Liver (tissue), 9 donors: Measurements from ENCODE around the gene NUP205. TPM values are rescaled to one million over a fixed set of nuclear protein-coding genes. Genes with fewer than 3 reads are reported as not detected.

Source experiments
- DNase-seq: peaks from one replicate; pipeline ENCODE4 v3.0.0-alpha.2; 2017; ENCODE audit warnings: low spot score
- H3K27ac ChIP-seq, 2 donors: one replicate each; pipeline ENCODE4 v1.7.0; 2013; ENCODE audit warnings: inconsistent platforms in 2 of 2, low read length in 2 of 2, control low read depth in 1 of 2, low read depth in 1 of 2, mild to moderate bottlenecking in 1 of 2
- H3K27me3 ChIP-seq, 4 donors: one replicate each; pipeline versions ENCODE4 v1.6.1 to v1.7.0; 2013; ENCODE audit warnings: low read length in 3 of 4, inconsistent platforms in 1 of 4, mild to moderate bottlenecking in 1 of 4, moderate library complexity in 1 of 4; ENCODE audit not compliant: control insufficient read depth in 4 of 4, insufficient read depth in 4 of 4
- H3K36me3 ChIP-seq, 4 donors: one replicate each; pipeline versions ENCODE4 v1.6.1 to v1.7.0; 2013; ENCODE audit warnings: low read length in 3 of 4, mild to moderate bottlenecking in 3 of 4, low read depth in 1 of 4, moderate library complexity in 1 of 4; ENCODE audit not compliant: control insufficient read depth in 4 of 4, insufficient read depth in 3 of 4
- H3K4me1 ChIP-seq, 4 donors: one replicate each; pipeline versions ENCODE4 v1.6.1 to v1.7.0; 2013; ENCODE audit warnings: low read length in 3 of 4, mild to moderate bottlenecking in 3 of 4, moderate library complexity in 1 of 4; ENCODE audit not compliant: control insufficient read depth in 4 of 4, insufficient read depth in 4 of 4
- H3K4me3 ChIP-seq, 3 donors: one replicate each; pipeline versions ENCODE4 v1.6.1 to v1.7.0; 2013; ENCODE audit warnings: low read length in 3 of 3, control low read depth in 1 of 3, low read depth in 1 of 3, mild to moderate bottlenecking in 1 of 3
- H3K9ac ChIP-seq, 2 donors: one replicate each; pipeline ENCODE4 v1.7.0; 2013; ENCODE audit warnings: low read length in 2 of 2, mild to moderate bottlenecking in 2 of 2, moderate library complexity in 2 of 2, control low read depth in 1 of 2, low read depth in 1 of 2
- H3K9me3 ChIP-seq, 4 donors: one replicate each; pipeline versions ENCODE4 v1.6.1 to v1.7.0; 2013; ENCODE audit warnings: low read length in 3 of 4; ENCODE audit not compliant: control insufficient read depth in 4 of 4
- EGR1 ChIP-seq, 2 donors: IDR thresholded peaks; 2 replicates each; pipeline ENCODE4 v1.6.1; 2016 to 2018; ENCODE audit warnings: antibody characterized with exemption in 2 of 2, low read depth in 2 of 2
- FOXA1 ChIP-seq: IDR thresholded peaks from 2 replicates; pipeline ENCODE4 v1.6.1; 2016; ENCODE audit warnings: antibody characterized with exemption
- FOXA2 ChIP-seq: IDR thresholded peaks from 2 replicates; pipeline ENCODE4 v1.6.1; 2016; ENCODE audit warnings: antibody characterized with exemption
- GABPA ChIP-seq, 2 donors: IDR thresholded peaks in 1 of 2; conservative IDR thresholded peaks in 1 of 2; 2 replicates each; pipeline ENCODE4 v1.6.1; 2016; ENCODE audit warnings: antibody characterized with exemption in 2 of 2, mild to moderate bottlenecking in 1 of 2, moderate library complexity in 1 of 2
- HNF4A ChIP-seq, 2 donors: conservative IDR thresholded peaks; 2 replicates each; pipeline ENCODE4 v1.6.1; 2016; ENCODE audit warnings: antibody characterized with exemption in 2 of 2, mild to moderate bottlenecking in 2 of 2
- HNF4G ChIP-seq: IDR thresholded peaks from 2 replicates; pipeline ENCODE4 v1.6.1; 2016; ENCODE audit warnings: antibody characterized with exemption
- JUND ChIP-seq, 2 donors: IDR thresholded peaks; 2 replicates each; pipeline ENCODE4 v1.6.1; 2016; ENCODE audit warnings: antibody characterized with exemption in 2 of 2
- NR2F2 ChIP-seq: IDR thresholded peaks from 2 replicates; pipeline ENCODE4 v1.6.1; 2016; ENCODE audit warnings: antibody characterized with exemption
- RAD21 ChIP-seq, 2 donors: IDR thresholded peaks; 2 replicates each; pipeline ENCODE4 v1.6.1; 2016; ENCODE audit warnings: antibody characterized with exemption in 2 of 2, mild to moderate bottlenecking in 2 of 2
- RXRA ChIP-seq, 2 donors: IDR thresholded peaks; 2 replicates each; pipeline ENCODE4 v1.6.1; 2017 to 2018; ENCODE audit warnings: antibody characterized with exemption in 2 of 2, mild to moderate bottlenecking in 1 of 2
- SP1 ChIP-seq: IDR thresholded peaks from 2 replicates; pipeline ENCODE4 v1.6.1; 2018; ENCODE audit warnings: antibody characterized with exemption, mild to moderate bottlenecking
- TAF1 ChIP-seq: conservative IDR thresholded peaks from 2 replicates; pipeline ENCODE4 v1.6.1; 2016; ENCODE audit warnings: antibody characterized with exemption, mild to moderate bottlenecking
- YY1 ChIP-seq: IDR thresholded peaks from 2 replicates; pipeline ENCODE4 v1.6.1; 2016; ENCODE audit warnings: antibody characterized with exemption, mild to moderate bottlenecking
- WGBS: extraction: QIAGEN DNeasy Blood & Tissue Kit; methylation state at CpG from one replicate; pipeline ENCODE4 v1.1.7; 2013; 5-methylcytosine and 5-hydroxymethylcytosine counted together
- polyA plus RNA-seq, 2 donors: library from polyadenylated mRNA; stranded (reverse) in 1 of 2; unstranded in 1 of 2; fragments of 200-250 nt in 1 of 2; fragments of >200 nt in 1 of 2; fragmentation: Nextera tagmentation in 1 of 2; extraction: Ambion mirVana in 1 of 2; gene quantifications; one replicate each; pipeline versions ENCODE4 v1.2.1 to v1.2.3, GENCODE V29; 2013 to 2015
- total RNA-seq, 2 donors: library from RNA; depleted of rRNA; stranded (reverse); fragments of >200 nt; gene quantifications; one replicate each; pipeline ENCODE4 v1.2.3, GENCODE V29; 2014
- TF ChIP-seq, protein P1 (sequence below): IDR thresholded peaks from 2 replicates; pipeline ENCODE4 v1.6.1; 2016; ENCODE audit warnings: antibody characterized with exemption
- TF ChIP-seq, protein P2 (sequence below): IDR thresholded peaks from 2 replicates; pipeline ENCODE4 v1.6.1; 2016; ENCODE audit warnings: antibody characterized with exemption
- TF ChIP-seq, protein P3 (sequence below): IDR thresholded peaks from 2 replicates; pipeline ENCODE4 v1.6.1; 2016; ENCODE audit warnings: antibody characterized with exemption
- TF ChIP-seq, protein P4 (sequence below): fragments of 150-350 bp; IDR thresholded peaks from 2 replicates; pipeline ENCODE4 v1.5.1; 2017; ENCODE audit warnings: improper control_type of control experiment, low read depth, low read length; ENCODE audit not compliant: missing input control
- TF ChIP-seq, protein P5 (sequence below): IDR thresholded peaks from 2 replicates; pipeline ENCODE4 v1.6.1; 2016; ENCODE audit warnings: antibody characterized with exemption, mild to moderate bottlenecking
- donor health status: healthy.
- donor health status: healthy.
- donor health status: healthy.
- donor health status: healthy.
- donor health status: healthy.

Gene NUP205
- total and polyA plus RNA-seq, 4 donors, result 6.3 to 27.8 (median 12.0) TPM

DNA sequence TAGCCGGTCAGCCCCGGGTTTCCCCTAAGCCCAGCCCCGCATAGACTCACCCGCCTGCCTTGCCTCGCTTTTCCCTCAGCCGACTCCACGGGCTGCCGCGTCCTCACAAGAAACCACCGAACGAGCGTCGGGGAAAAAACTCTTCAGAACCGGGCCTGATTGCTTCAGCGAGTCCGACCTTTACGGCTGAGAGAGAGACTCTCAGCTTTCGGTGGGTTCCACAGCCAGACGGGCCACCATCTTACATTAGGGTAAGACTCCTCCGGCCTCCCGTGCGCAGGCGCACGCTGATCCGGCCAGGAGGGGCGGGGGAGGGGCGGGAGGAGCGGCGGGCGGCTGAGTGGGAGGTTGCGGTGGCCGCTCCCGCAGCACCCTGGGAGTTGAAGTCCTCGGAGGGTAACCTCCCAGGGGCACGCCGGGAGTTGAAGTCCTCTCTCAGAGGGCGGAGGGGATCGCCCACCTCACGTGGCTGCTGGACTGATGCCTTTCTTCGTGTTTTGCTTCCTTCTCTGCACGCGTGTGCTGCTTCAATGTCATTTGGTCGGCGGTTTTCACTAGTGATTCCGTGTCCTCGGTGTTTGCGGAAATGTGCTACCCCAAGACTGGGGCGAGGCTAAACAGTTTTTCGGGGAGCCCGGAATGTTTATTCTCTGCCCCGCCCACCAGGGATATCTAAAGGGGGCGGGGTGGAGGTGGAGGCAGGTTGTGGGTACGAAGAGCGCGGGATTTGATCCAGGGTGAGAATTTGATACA lies 47.7 kb upstream of the NUP205 start, which contains the start of gene CNOT4:
TSS of gene CNOT4 (minus strand) at position 264 of the 753 bp plus-strand sequence. CDS start 71,771 bp downstream, outside the sequence.
- Histone ChIP-seq H3K4me1 (peaks cover 2 to 33% (median 23%) of the 10 kb centered on the region in 4 donors), H3K27me3 (no peaks in the 10 kb centered on the region), H3K4me3 (peak within 1 kb of the TSS; percentile 63 to 99 (median 87)), H3K9me3 (no peaks in the 10 kb centered on the region), H3K9ac (peak within 1 kb of the TSS; percentile 83 to 88), H3K27ac (peak within 1 kb of the TSS; percentile 79 to 80), H3K36me3 (no peaks in the 10 kb centered on the region)
- TF ChIP-seq HNF4A (conservative IDR thresholded peaks at IDR 0.05) (peak in 1 of 2 donors; percentile 8), EGR1 (IDR thresholded peaks at IDR 0.05; ENCODE audit: low read depth in 2 of 2) (peak in 1 of 2 donors; percentile 28), SP1 (peak; percentile 50), YY1 (peak; percentile 96), FOXA2 (no peak), HNF4G (no peak), TAF1 (no peak), RAD21 (IDR thresholded peaks at IDR 0.05) (no peak), JUND (IDR thresholded peaks at IDR 0.05) (no peak), GABPA (IDR thresholded peaks at IDR 0.05 in 1 of 2, conservative IDR thresholded peaks at IDR 0.05 in 1 of 2) (peak in 1 of 2 donors; percentile 55), RXRA (IDR thresholded peaks at IDR 0.05) (peak in 1 of 2 donors; percentile 20), FOXA1 (no peak), NR2F2 (peak; percentile 26)
- TF ChIP-seq, protein P1, sequence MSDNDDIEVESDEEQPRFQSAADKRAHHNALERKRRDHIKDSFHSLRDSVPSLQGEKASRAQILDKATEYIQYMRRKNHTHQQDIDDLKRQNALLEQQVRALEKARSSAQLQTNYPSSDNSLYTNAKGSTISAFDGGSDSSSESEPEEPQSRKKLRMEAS, result peak; percentile 84
- TF ChIP-seq, protein P2, sequence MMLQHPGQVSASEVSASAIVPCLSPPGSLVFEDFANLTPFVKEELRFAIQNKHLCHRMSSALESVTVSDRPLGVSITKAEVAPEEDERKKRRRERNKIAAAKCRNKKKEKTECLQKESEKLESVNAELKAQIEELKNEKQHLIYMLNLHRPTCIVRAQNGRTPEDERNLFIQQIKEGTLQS, result no peak
- TF ChIP-seq, protein P3, sequence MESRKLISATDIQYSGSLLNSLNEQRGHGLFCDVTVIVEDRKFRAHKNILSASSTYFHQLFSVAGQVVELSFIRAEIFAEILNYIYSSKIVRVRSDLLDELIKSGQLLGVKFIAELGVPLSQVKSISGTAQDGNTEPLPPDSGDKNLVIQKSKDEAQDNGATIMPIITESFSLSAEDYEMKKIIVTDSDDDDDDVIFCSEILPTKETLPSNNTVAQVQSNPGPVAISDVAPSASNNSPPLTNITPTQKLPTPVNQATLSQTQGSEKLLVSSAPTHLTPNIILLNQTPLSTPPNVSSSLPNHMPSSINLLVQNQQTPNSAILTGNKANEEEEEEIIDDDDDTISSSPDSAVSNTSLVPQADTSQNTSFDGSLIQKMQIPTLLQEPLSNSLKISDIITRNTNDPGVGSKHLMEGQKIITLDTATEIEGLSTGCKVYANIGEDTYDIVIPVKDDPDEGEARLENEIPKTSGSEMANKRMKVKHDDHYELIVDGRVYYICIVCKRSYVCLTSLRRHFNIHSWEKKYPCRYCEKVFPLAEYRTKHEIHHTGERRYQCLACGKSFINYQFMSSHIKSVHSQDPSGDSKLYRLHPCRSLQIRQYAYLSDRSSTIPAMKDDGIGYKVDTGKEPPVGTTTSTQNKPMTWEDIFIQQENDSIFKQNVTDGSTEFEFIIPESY, result peak; percentile 82
- TF ChIP-seq, protein P4, sequence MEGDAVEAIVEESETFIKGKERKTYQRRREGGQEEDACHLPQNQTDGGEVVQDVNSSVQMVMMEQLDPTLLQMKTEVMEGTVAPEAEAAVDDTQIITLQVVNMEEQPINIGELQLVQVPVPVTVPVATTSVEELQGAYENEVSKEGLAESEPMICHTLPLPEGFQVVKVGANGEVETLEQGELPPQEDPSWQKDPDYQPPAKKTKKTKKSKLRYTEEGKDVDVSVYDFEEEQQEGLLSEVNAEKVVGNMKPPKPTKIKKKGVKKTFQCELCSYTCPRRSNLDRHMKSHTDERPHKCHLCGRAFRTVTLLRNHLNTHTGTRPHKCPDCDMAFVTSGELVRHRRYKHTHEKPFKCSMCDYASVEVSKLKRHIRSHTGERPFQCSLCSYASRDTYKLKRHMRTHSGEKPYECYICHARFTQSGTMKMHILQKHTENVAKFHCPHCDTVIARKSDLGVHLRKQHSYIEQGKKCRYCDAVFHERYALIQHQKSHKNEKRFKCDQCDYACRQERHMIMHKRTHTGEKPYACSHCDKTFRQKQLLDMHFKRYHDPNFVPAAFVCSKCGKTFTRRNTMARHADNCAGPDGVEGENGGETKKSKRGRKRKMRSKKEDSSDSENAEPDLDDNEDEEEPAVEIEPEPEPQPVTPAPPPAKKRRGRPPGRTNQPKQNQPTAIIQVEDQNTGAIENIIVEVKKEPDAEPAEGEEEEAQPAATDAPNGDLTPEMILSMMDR, result no peak
- TF ChIP-seq, protein P5, sequence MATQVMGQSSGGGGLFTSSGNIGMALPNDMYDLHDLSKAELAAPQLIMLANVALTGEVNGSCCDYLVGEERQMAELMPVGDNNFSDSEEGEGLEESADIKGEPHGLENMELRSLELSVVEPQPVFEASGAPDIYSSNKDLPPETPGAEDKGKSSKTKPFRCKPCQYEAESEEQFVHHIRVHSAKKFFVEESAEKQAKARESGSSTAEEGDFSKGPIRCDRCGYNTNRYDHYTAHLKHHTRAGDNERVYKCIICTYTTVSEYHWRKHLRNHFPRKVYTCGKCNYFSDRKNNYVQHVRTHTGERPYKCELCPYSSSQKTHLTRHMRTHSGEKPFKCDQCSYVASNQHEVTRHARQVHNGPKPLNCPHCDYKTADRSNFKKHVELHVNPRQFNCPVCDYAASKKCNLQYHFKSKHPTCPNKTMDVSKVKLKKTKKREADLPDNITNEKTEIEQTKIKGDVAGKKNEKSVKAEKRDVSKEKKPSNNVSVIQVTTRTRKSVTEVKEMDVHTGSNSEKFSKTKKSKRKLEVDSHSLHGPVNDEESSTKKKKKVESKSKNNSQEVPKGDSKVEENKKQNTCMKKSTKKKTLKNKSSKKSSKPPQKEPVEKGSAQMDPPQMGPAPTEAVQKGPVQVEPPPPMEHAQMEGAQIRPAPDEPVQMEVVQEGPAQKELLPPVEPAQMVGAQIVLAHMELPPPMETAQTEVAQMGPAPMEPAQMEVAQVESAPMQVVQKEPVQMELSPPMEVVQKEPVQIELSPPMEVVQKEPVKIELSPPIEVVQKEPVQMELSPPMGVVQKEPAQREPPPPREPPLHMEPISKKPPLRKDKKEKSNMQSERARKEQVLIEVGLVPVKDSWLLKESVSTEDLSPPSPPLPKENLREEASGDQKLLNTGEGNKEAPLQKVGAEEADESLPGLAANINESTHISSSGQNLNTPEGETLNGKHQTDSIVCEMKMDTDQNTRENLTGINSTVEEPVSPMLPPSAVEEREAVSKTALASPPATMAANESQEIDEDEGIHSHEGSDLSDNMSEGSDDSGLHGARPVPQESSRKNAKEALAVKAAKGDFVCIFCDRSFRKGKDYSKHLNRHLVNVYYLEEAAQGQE, result no peak
- DNase-seq, result peak; percentile 97
- under 1% methylated on average over 55 of the region's 55 CpGs for WGBS
